ENCODE measurements around the gene UNC5A. TPM values are rescaled to one million over a fixed set of nuclear protein-coding genes. Genes with fewer than 3 reads are reported as not detected.

Gene UNC5A
- total and polyA plus RNA-seq, 12 donors = 0.01 to 0.35 (median 0.08) TPM; not detected in 7

- no peak for DNase-seq
- WGBS, 2 donors = 90 to 96% methylated on average over 8 of the region's 8 CpGs
- intact Hi-C loops (cut with DNase I) = no loop called here
- ATAC-seq = no peak
- H3K27ac ChIP-seq = no peak overlapping the region
- H3K27me3 ChIP-seq = peaks cover 0 to 63% (median 17%) of the 10 kb centered on the region in 7 donors
- no peaks in the 10 kb centered on the region for H3K9me3 ChIP-seq
- H3K36me3 ChIP-seq = no peaks in the 10 kb centered on the region
- H3K4me3 ChIP-seq = no peak overlapping the region
- peaks cover 0 to 18% (median 8%) of the 10 kb centered on the region in 9 donors for H3K4me1 ChIP-seq
- TF ChIP-seq CTCF (IDR thresholded peaks at IDR 0.05) = no peak
Measured at GRCh38 chr5:176778921-176779465, 31.4 kb upstream of the UNC5A start.

GRCh38 chr5:176779537-176779936 is 30.8 kb upstream of the UNC5A start:
- Histone ChIP-seq H3K4me1 (peaks cover 0 to 16% (median 8%) of the 10 kb centered on the region in 9 donors), H3K9me3 (no peaks in the 10 kb centered on the region), H3K27me3 (peaks cover 0 to 63% (median 20%) of the 10 kb centered on the region in 7 donors), H3K4me3 (no peak overlapping the region), H3K36me3 (no peaks in the 10 kb centered on the region), H3K27ac (no peak overlapping the region)
- no peak for DNase-seq
- TF ChIP-seq CTCF (IDR thresholded peaks at IDR 0.05) = no peak
- 91 to 95% methylated on average over 9 of the region's 9 CpGs for WGBS, 2 donors
- intact Hi-C loops (cut with DNase I) = no loop called here
- ATAC-seq = no peak

- no peak for ATAC-seq
- WGBS, 2 donors = 53 to 55% methylated on average over 14 of the region's 14 CpGs
- intact Hi-C loops (cut with DNase I) = no loop called here
Measured at GRCh38 chr5:176780176-176781053, 29.9 kb upstream of the UNC5A start.

GRCh38 chr5:176781054-176781375 is 29.3 kb upstream of the UNC5A start:
- DNase-seq (peak in 1 of 2 donors; percentile 58), ATAC-seq (peak in 4 of 8 donors; percentile 17 to 76 (median 28))
- intact Hi-C loops (cut with DNase I) = no loop called here
- Histone ChIP-seq H3K27me3 (peaks cover 0 to 65% (median 25%) of the 10 kb centered on the region in 7 donors), H3K36me3 (no peaks in the 10 kb centered on the region), H3K9me3 (no peaks in the 10 kb centered on the region), H3K4me3 (no peak overlapping the region), H3K27ac (no peak overlapping the region), H3K4me1 (peaks cover 0 to 12% (median 8%) of the 10 kb centered on the region in 9 donors)
- no peak for TF ChIP-seq CTCF (IDR thresholded peaks at IDR 0.05)
- WGBS, 2 donors = 6 to 14% methylated on average over 14 of the region's 14 CpGs

More at GRCh38 chr5:176780176-176781053, 29.9 kb upstream of the UNC5A start:
- peaks cover 0 to 12% (median 8%) of the 10 kb centered on the region in 9 donors for H3K4me1 ChIP-seq
- no peak overlapping the region for H3K27ac ChIP-seq
- peaks cover 0 to 63% (median 22%) of the 10 kb centered on the region in 7 donors for H3K27me3 ChIP-seq
- no peak for DNase-seq
- no peak overlapping the region for H3K4me3 ChIP-seq
- H3K36me3 ChIP-seq = no peaks in the 10 kb centered on the region
- H3K9me3 ChIP-seq = no peaks in the 10 kb centered on the region
- no peak for TF ChIP-seq CTCF (IDR thresholded peaks at IDR 0.05)
